Activated CD8-positive, alpha-beta T cell treated with anti-CD3 and anti-CD28 coated beads for 36 hours (primary cell): ENCODE results near the gene PLPPR4. TPM values are rescaled to one million over a fixed set of nuclear protein-coding genes. Genes with fewer than 3 reads are reported as not detected.

Experiments used
- ATAC-seq: fragments of 200-7000 bp; cut with Tn5 transposase; one replicate; pipeline ENCODE4 v1.10.0; 2021; ENCODE audit warnings: mild to moderate bottlenecking, moderate library complexity
- CTCF ChIA-PET: fragments of 350-600 bp; sonication (Branson Sonifier 250); formaldehyde crosslinking; loops from one replicate; lab custom pipeline; 2021; ENCODE audit warnings: antibody characterized with exemption; lab: Charles Lee
- POLR2A ChIA-PET: fragments of 350-600 bp; sonication (Branson Sonifier 250); formaldehyde crosslinking; loops from one replicate; lab custom pipeline; 2021; ENCODE audit warnings: antibody characterized with exemption; lab: Charles Lee
- DNase-seq: peaks from one replicate; pipeline ENCODE4 v3.0.0-alpha.2; 2020
- H3K27ac Mint-ChIP-seq: one replicate; pipeline ENCODE4 v1.8.0; 2021; ENCODE audit warnings: mild to moderate bottlenecking, mixed read lengths
- H3K27me3 Mint-ChIP-seq: one replicate; pipeline ENCODE4 v1.8.0; 2021; ENCODE audit warnings: mixed read lengths
- H3K36me3 Mint-ChIP-seq: one replicate; pipeline ENCODE4 v1.8.0; 2021; ENCODE audit warnings: low read depth, mixed read lengths
- H3K4me1 Mint-ChIP-seq: one replicate; pipeline ENCODE4 v1.8.0; 2021; ENCODE audit warnings: low read depth, mixed read lengths
- H3K4me3 Mint-ChIP-seq: one replicate; pipeline ENCODE4 v1.8.0; 2021; ENCODE audit warnings: mild to moderate bottlenecking, moderate library complexity, mixed read lengths
- H3K9me3 Mint-ChIP-seq: one replicate; pipeline ENCODE4 v1.8.0; 2021; ENCODE audit warnings: mixed read lengths
- intact Hi-C: fragments of 100-400 bp; cut with micrococcal nuclease; formaldehyde crosslinking; loops from one replicate; pipeline ENCODE4 v1.10.0; 2022
- total RNA-seq, 2 experiments: library from RNA; stranded (reverse); gene quantifications; one replicate each; pipeline ENCODE4 v1.2.3, GENCODE V29; 2021
- TF ChIP-seq, protein P1 (sequence below): fragments of 200-600 bp; IDR thresholded peaks from one replicate; pipeline ENCODE4 v1.8.0; 2022; ENCODE audit warnings: antibody characterized with exemption, mild to moderate bottlenecking

PLPPR4 gene
- total RNA-seq, 2 experiments from 2014 or later, result not detected

DNA sequence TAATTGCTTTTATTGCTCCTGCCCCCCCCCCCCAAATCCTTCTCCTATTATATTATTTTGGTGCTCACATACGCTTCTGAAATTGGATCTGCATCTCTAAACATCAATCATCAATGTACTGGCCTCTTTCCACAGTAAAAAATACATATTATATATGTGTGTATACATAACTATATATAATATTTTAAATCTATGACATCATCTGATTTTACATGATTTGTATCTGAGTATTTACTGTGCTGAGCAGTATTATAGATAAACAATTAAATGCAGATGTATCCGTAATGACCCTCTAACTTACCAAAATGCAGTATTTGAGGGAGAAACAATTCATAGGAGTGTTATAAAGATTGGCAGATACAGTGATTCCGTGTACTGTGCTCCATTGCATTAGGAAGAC, 832 bp downstream of the PLPPR4 start:
- intact Hi-C loops, result no loop called here
- Mint-ChIP-seq H3K9me3 (no peaks in the 10 kb centered on the region), H3K27me3 (peaks cover 33% of the 10 kb centered on the region), H3K36me3 (no peaks in the 10 kb centered on the region), H3K4me3 (no peak overlapping the region), H3K27ac (no peak overlapping the region), H3K4me1 (peaks cover 1% of the 10 kb centered on the region)
- TF ChIP-seq, protein P1, sequence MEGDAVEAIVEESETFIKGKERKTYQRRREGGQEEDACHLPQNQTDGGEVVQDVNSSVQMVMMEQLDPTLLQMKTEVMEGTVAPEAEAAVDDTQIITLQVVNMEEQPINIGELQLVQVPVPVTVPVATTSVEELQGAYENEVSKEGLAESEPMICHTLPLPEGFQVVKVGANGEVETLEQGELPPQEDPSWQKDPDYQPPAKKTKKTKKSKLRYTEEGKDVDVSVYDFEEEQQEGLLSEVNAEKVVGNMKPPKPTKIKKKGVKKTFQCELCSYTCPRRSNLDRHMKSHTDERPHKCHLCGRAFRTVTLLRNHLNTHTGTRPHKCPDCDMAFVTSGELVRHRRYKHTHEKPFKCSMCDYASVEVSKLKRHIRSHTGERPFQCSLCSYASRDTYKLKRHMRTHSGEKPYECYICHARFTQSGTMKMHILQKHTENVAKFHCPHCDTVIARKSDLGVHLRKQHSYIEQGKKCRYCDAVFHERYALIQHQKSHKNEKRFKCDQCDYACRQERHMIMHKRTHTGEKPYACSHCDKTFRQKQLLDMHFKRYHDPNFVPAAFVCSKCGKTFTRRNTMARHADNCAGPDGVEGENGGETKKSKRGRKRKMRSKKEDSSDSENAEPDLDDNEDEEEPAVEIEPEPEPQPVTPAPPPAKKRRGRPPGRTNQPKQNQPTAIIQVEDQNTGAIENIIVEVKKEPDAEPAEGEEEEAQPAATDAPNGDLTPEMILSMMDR, result no peak
- ChIA-PET POLR2A (no interaction called here), CTCF (no interaction called here)
- no peak for DNase-seq
- ATAC-seq, result no peak

DNA sequence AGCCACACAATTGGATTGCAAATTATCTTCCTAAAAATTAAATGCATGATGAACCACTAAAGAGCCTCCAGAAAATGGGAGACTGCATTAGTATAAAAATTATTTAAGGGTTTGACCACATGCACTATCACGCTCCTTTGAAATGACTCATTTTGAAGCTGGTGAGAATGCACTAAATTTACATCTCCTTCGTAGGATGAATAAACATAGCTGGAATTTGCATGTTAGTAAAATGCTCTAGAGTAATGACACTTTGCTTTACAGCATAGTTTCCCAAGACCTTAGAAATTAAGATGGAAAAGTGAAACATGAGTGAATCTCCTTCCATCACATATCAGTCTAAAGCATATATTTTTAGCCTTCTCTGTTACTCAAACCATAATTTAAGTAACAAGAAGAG, 2.4 kb downstream of the PLPPR4 start:
- CTCF ChIA-PET, result no interaction called here
- intact Hi-C loops, result no loop called here
- no peak overlapping the region for H3K27ac Mint-ChIP-seq
- H3K4me1 Mint-ChIP-seq, result peaks cover 1% of the 10 kb centered on the region
- peaks cover 2% of the 10 kb centered on the region for H3K9me3 Mint-ChIP-seq
- ATAC-seq (no peak), DNase-seq (no peak)
- POLR2A ChIA-PET, result no interaction called here
- H3K36me3 Mint-ChIP-seq, result no peaks in the 10 kb centered on the region
- peaks cover 33% of the 10 kb centered on the region for H3K27me3 Mint-ChIP-seq
- TF ChIP-seq, protein P1, result no peak
- H3K4me3 Mint-ChIP-seq, result no peak overlapping the region

DNA sequence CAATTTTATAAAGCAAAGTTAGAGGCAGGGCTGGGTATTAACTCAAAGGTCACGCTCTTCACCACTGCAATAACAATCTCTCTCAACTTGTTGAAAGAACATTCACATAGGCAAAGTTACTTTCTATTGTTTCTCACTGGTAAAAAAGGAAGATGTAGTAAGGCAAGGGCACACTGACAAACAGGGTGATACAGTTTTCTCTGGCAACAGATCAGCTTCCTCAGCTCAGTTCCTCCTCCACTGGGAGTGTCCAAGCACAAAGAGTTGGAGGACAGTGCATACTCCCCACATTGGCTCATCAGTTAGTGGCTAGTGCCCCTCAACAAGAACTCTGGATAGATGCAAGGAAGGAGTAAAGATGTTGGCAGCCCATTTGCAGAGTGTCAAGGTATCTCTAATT, 3.7 kb downstream of the PLPPR4 start:
- ChIA-PET POLR2A (no interaction called here), CTCF (no interaction called here)
- intact Hi-C loops, result no loop called here
- Mint-ChIP-seq H3K4me3 (no peak overlapping the region), H3K36me3 (no peaks in the 10 kb centered on the region), H3K4me1 (peaks cover 1% of the 10 kb centered on the region), H3K9me3 (peaks cover 2% of the 10 kb centered on the region), H3K27me3 (peaks cover 26% of the 10 kb centered on the region), H3K27ac (no peak overlapping the region)
- DNase-seq (no peak), ATAC-seq (no peak)
- TF ChIP-seq, protein P1, result no peak

DNA sequence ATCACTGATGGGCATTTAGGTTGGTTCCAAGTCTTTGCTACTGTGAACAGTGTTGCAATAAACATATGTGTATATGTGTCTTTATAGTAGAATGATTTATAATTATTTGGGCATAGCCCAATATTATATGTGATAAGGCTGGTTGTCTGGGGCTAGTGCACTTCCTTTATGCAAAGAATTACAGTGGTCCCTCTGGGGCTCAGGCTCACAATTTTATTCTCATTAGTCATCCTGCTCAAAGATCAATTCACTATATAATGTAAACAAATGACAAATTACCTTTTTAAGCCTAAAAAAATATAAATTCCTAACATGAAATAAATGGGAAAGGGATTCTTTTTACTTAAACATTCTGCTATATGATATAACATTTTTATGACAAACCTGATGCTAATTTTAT, 5.0 kb downstream of the PLPPR4 start:
- H3K4me1 Mint-ChIP-seq, result no peaks in the 10 kb centered on the region
- H3K4me3 Mint-ChIP-seq, result no peak overlapping the region
- H3K27ac Mint-ChIP-seq, result no peak overlapping the region
- intact Hi-C loops, result no loop called here
- CTCF ChIA-PET, result no interaction called here
- no peak for DNase-seq
- H3K27me3 Mint-ChIP-seq, result peaks cover 14% of the 10 kb centered on the region
- TF ChIP-seq, protein P1, result no peak
- POLR2A ChIA-PET, result no interaction called here
- ATAC-seq, result no peak
- peaks cover 2% of the 10 kb centered on the region for H3K9me3 Mint-ChIP-seq
- no peaks in the 10 kb centered on the region for H3K36me3 Mint-ChIP-seq

DNA sequence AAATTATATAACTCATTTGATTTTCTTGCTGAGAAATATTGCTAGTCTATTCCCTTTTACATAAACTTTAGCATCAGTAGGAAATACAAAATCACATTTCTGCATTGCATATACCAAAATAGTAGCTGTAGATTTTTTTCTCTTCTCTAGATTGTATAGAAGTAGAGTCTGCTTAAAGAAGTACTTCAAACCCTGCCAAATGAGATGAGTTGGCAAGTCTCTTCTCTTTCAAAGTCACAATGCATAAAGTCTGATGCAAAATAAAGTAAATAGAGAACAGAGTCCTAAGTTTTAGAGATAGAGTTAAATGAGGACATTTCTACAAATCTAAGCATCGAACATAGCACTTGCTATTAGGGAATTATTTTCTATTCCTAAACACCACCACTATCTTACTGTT, 6.4 kb downstream of the PLPPR4 start:
- no peak overlapping the region for H3K4me3 Mint-ChIP-seq
- no peaks in the 10 kb centered on the region for H3K36me3 Mint-ChIP-seq
- DNase-seq, result no peak
- TF ChIP-seq, protein P1, result no peak
- intact Hi-C loops, result no loop called here
- H3K27ac Mint-ChIP-seq, result no peak overlapping the region
- ChIA-PET CTCF (no interaction called here), POLR2A (no interaction called here)
- ATAC-seq, result no peak
- H3K27me3 Mint-ChIP-seq, result peaks cover 3% of the 10 kb centered on the region
- no peaks in the 10 kb centered on the region for H3K4me1 Mint-ChIP-seq
- H3K9me3 Mint-ChIP-seq, result peaks cover 4% of the 10 kb centered on the region
